Ramos (cell line): Measurements from ENCODE around the gene KRTAP3-3.

Source experiments
- in situ Hi-C: fragments of 300-500 bp; cut with MboI; formaldehyde crosslinking; loops from one replicate; pipeline ENCODE4 v1.14.3; 2022; ENCODE audit warnings: low sequenced_read_pairs; ENCODE audit not compliant: unreplicated experiment

The KRTAP3-3 gene

GRCh38 chr17:40962059-40962561, 31.9 kb downstream of the KRTAP3-3 start:
- in situ Hi-C loops: no loop called here

DNA sequence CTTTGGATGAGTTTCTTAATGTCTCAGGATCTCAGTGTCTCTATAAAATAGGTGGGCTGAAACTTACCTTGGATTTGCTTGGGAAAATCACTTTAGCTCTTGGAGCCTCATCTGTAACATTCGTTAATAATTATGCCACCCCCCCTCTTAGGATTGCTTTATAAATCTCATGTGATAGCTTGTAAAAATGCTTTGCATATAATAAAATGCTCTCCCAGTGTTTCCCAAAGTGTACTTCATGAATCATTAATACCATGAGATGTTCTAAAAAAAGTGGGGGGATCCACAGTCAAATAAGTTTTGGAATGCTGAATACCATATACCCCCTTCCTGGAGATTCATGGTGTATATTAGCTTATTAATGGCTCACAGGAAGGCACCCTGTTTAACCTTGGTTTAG, 32.4 kb downstream of the KRTAP3-3 start:
- in situ Hi-C loops: no loop called here

- in situ Hi-C loops: no loop called here
These were observed 33.8 kb downstream of the KRTAP3-3 start for GRCh38 chr17:40960144-40960543.

- in situ Hi-C loops: no loop called here
These were observed 35.6 kb downstream of the KRTAP3-3 start for GRCh38 chr17:40958086-40958953.

DNA sequence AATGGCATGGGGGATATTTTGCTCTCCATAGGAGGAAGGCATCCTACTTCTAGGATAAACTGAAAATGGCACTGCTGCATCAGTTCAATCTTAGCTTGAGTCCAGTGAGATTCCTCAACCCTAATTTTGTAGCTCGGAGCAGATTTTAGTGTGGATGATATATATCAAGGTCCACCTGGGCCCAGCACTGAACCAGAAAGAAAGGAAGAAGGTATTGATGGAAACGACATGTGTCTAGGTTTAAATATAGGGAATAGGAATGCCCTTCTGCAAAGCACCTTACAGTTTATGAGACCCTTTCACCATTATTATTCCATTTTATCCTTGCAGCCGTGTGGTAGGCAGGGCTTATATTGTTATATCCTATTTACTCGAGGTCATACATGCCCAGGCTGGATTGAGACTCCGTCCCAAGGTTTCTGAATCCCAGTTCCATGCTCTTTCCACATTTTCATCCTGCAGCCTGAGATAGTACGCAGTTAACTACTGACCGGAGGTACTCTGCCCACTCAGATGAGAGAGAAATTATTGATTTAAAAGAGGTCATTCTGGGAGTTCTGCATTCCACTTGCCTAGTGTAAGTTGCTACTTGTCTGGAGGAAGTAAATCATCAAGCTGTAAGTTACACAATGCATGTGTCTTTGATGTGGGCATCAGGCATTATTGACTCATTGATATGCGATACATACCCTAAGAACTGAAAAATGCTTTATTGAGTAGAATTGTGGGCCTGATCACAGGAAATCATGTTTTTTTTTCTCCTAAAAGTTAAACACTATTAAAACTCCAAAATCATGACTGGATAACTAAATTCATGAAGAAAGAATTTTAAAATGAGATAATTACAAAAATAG, 37.3 kb downstream of the KRTAP3-3 start:
- in situ Hi-C loops: no loop called here

DNA sequence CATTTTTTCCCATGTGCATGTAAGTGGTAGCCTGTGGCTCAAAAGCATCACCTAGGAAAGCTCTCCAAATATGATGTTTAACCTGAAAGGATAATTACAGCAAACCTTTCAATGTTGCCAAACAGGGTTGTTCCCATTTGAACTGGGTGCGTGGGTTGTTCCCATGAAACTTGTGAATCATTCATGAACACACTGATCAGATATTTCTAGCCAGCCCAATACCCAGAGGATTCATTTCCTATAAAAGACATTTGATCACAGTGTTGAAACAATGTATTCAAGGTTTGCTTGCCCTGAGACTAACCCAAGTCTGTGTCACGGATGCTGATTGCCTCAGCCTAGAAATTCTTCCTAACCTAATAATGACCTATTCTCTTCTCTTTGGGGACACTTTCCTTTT, 40.1 kb downstream of the KRTAP3-3 start:
- in situ Hi-C loops: no loop called here

DNA sequence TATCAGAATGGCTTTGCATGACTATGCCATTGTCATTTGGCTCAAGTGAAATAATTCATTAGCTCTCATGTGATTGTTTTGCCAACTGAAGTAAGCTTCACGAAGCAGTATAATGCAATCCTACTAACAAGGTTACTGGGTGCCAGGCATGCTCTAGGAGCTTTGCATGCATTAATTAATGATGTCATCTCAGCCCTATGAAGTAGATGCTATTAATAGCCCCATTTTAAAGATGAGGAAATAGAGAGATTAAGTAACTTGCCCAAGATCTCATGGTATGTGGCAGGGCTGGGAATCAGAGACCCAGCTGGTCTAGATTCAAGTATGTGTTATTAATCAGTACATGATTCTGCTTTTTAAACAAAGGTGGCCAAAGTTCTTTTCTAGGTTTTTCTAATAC, 41.3 kb downstream of the KRTAP3-3 start:
- in situ Hi-C loops: no loop called here

- in situ Hi-C loops: no loop called here
These were observed 41.8 kb downstream of the KRTAP3-3 start for GRCh38 chr17:40952154-40952553.

DNA sequence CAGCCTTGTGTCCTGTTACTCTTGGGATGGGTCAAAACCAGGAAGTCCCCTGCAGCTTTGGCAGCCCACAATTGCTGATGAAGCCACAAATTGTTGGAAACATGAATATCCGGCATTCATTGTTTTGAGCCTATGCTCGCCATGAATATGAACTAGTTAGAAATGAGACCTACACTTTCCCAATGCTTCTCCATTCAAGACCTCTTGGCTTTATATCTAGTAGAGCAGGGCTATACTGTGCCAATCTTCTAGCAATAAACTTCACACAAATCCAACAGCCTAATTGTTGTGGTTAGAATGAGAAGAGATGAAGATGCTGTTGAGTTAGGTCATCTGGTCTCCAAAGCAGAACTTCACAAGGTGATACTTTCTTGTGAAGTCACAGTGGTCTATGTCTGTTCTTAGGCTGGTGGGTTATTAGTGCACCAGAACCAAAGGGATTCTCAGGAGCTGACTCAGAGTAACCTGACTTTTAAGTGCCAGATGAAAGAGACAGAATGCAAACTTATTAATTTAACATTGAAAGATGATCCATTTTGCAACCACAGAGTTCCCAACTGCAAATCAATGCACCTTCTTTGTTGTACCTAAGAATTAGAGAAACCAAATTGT, 42.8 kb downstream of the KRTAP3-3 start:
- in situ Hi-C loops: no loop called here

GRCh38 chr17:40950176-40950575, 43.8 kb downstream of the KRTAP3-3 start:
- in situ Hi-C loops: no loop called here

GRCh38 chr17:40949418-40949817, 44.5 kb downstream of the KRTAP3-3 start:
- in situ Hi-C loops: loop anchor here (25.0 kb wide), 1 partner anchor 112 kb away; no protein-coding TSS in a partner anchor

DNA sequence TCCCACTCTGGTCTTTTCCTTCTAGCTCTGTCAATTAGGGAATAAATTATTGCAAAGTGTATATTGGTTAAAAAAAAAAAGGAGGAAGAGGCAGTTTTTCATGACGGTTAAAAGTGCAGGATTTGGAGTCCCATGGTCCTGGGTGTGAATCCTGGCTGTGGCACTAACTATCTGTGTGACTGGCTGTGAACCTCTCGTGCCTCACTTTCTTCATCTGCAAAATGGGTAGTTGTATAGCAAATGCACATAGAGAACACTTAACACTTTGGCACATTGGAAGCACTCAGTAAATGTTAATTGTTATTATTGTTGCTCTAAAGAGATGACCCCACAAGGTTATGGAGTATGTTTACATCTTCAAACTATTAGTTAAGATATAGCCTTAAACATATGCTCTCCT, 46.0 kb downstream of the KRTAP3-3 start:
- in situ Hi-C loops: loop anchor here (25.0 kb wide), 1 partner anchor 111 kb away; no protein-coding TSS in a partner anchor

DNA sequence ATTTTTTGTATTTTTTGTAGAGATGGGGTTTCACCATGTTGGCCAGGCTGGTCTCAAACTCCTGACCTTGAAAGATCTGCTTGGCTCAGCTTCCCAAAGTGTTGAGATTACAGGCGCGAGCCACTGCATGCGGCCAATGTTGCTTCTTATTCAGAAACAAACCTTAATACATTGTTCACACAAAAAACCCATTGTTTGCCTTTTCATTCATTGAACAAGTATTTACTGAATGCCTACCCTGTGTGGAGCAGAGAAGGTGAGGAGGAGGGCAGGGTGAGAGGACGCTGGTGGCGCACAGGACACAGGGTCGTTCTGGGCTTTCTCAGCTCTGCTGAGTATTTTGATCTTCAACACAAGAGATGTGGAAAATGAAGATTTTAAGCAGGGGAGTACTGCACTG, 48.5 kb downstream of the KRTAP3-3 start:
- in situ Hi-C loops: loop anchor here (25.0 kb wide), 1 partner anchor 108 kb away; no protein-coding TSS in a partner anchor

- in situ Hi-C loops: loop anchor here (25.0 kb wide), 1 partner anchor 107 kb away; no protein-coding TSS in a partner anchor
These were observed 49.4 kb downstream of the KRTAP3-3 start for GRCh38 chr17:40944531-40944930.
